GM19372 (cell line): ENCODE measurements around the gene PRDM15.

Source experiments
- ATAC-seq: cut with Tn5 transposase; IDR thresholded peaks from one replicate; pipeline ENCODE4 v1.9.1; 2021; ENCODE audit warnings: mild to moderate bottlenecking, low read depth, moderate library complexity; ENCODE audit not compliant: unreplicated experiment

The PRDM15 gene, protein sequence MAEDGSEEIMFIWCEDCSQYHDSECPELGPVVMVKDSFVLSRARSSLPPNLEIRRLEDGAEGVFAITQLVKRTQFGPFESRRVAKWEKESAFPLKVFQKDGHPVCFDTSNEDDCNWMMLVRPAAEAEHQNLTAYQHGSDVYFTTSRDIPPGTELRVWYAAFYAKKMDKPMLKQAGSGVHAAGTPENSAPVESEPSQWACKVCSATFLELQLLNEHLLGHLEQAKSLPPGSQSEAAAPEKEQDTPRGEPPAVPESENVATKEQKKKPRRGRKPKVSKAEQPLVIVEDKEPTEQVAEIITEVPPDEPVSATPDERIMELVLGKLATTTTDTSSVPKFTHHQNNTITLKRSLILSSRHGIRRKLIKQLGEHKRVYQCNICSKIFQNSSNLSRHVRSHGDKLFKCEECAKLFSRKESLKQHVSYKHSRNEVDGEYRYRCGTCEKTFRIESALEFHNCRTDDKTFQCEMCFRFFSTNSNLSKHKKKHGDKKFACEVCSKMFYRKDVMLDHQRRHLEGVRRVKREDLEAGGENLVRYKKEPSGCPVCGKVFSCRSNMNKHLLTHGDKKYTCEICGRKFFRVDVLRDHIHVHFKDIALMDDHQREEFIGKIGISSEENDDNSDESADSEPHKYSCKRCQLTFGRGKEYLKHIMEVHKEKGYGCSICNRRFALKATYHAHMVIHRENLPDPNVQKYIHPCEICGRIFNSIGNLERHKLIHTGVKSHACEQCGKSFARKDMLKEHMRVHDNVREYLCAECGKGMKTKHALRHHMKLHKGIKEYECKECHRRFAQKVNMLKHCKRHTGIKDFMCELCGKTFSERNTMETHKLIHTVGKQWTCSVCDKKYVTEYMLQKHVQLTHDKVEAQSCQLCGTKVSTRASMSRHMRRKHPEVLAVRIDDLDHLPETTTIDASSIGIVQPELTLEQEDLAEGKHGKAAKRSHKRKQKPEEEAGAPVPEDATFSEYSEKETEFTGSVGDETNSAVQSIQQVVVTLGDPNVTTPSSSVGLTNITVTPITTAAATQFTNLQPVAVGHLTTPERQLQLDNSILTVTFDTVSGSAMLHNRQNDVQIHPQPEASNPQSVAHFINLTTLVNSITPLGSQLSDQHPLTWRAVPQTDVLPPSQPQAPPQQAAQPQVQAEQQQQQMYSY

DNA sequence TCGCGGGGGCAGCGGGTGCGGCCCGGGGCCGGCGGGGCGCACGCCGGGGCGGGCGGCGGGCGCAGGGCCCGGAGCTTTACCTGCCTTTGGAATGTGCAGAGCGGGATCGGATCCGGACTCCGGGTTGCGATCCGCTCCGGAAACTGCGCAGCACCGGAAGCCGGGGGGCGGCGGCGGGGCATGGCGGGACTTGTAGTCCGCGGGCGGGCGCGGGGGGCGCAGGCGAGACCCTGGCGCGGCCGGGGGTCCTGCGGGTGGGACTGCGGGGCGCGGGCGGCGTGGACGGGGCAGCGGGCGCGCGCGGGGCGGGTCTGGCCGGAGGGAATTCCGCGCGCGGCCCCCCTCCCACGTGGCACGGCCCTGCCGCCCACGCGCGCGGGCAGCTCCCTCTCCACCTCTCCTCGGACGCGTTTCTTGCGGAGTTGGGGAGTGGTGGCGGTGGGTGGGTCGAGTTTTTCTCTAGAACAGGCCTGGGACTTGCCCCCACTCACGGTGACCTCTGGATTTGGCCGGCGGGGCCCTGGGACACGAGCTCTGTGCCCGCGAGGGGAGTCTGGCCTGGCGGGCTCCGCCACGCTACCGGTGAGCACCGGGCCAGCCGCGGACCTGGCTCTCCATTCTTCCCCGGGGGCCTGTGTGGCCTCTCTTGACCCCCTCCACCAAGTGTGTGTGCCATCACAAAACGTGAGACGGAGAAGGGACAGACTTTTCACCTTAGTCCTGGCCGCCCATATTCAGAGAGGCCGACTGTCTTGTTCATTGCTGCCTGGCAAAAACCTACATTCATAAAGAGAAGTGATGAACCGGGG lies at the start of gene PRDM15:
Gene PRDM15 (minus strand): TSS at position 155 of the 809 bp plus-strand sequence. CDS start 18,981 bp downstream, outside the sequence.
- peak; percentile 60 for ATAC-seq

- peak; percentile 54 for ATAC-seq
These were observed 49.6 kb upstream of the PRDM15 start for GRCh38 chr21:41928621-41929220.

- no peak for ATAC-seq
These were observed 48.7 kb upstream of the PRDM15 start for GRCh38 chr21:41927727-41928409.

DNA sequence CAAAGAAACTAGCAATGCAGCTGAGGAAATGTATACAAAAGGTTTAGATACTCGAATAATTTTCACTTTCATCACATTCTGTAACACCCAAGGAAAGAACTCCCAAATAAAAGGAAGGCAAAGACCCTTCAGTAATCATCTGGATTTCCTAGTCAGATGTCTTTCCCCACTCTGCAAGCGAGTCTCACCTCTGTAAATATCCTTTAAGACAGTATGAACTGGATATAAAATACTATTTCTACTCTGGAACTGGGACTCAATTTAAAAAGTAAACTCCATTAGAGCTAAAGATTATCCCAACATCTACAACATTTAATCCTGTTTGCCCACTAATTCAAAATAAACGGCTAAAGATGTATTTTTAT lies 47.6 kb upstream of the PRDM15 start:
- no peak for ATAC-seq

DNA sequence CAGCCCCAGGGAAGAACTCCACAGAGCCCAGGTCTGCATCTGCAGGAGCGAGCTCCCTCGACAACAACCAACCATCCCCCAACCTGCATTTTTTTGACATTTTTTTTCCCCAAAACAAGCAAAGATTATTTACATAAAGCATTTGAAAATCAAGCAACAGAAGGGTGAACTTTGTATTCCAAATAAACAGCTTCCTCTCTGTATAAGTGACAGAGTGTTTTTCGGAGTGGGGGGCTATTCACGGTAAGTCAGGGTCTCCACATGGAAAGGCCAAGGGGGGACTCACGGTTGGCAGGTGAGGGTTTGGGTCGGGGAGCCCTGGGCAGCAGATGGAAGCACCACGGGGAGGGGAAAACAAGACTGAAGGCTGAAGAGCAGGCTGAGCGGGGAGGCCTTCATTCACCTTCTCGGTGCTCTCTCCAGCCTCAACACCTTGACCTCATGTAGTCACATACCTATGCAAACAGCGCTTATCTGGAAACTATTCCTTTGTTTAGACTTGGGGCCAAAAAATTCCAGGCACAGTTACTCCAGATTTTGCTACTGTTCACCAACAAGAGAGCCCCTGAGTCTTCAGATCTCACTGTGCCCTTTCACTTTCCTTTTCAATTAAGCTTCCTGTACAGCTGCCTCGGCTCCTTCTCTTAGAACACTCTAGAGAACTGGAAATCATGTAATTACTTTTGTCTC lies 47.1 kb upstream of the PRDM15 start:
- no peak for ATAC-seq

GRCh38 chr21:41925767-41926116 lies 46.6 kb upstream of the PRDM15 start:
- no peak for ATAC-seq

DNA sequence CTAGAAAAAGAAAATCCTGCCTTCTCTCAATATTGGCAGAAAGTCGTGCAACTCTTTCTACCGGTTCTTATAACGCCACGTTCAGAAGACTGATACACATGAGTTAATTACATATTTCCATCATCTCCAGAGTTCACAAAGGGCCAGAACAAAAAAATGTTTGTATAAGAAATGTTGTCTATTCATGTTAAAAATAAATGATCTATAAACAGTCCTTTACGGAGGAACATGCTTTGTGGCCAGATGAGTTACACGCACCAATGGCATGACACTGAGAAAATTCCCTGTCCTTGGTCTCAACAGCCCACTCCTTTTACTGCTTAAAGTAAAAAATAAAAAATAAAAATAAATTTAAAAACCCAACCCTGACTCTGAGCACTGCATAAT lies 45.2 kb upstream of the PRDM15 start:
- no peak for ATAC-seq

GRCh38 chr21:41923631-41924367 lies 44.7 kb upstream of the PRDM15 start:
- no peak for ATAC-seq

DNA sequence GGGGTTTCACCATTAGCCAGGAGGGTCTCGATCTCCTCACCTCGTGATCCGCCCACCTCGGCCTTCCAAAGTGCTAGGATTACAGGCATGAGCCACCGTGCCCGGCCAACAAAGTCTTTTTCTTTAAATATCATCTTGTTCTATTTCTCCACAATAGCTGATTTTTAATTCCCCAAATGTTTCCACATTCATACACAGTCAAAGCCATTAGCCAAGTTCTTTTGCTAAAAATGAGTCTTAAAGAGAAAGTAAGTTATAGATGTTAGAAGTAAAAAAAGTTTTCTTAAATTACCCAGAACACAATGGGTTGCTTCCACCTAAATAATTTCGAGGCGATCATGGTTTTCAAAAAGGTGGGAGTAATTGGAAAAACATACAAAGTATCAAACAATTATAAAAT lies 44.0 kb upstream of the PRDM15 start:
- no peak for ATAC-seq

GRCh38 chr21:41921021-41921420 lies 41.9 kb upstream of the PRDM15 start:
- ATAC-seq, result no peak

- ATAC-seq, result no peak
These were observed 41.3 kb upstream of the PRDM15 start for GRCh38 chr21:41920476-41920875.

DNA sequence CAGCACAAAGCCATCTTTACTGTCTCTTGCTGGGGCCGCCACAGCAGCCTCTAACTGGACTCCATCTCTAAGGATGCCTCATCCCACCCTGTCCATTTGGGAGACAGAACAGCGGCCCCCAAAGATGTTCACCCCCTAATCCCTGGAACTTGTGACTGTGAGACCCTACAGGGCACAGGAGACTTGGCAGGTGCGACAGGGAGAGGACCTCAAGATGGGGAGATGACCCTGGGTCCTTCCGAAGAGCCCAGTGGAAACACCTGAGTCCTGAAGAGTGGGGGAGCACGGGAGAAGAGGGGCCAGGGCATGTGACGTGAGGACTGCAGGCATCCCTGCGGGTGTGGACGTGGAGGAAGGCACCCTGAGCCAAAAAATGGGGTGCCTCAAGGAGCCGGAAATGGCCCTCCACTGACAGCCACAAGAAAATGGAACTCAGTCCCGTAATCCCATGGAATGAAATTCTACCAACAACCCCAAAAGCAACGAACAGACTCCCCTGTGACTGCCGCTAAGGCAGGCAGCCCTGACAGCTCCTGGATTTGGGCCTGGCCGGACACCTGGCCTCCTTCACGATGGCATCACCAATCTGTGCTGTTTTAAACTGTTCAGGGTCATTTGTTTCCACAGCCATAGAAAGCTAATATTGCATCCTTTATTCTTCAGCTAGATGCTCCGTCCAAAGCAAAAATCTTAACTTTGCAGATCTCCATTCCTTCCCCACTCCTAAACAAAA lies 40.7 kb upstream of the PRDM15 start:
- no peak for ATAC-seq

DNA sequence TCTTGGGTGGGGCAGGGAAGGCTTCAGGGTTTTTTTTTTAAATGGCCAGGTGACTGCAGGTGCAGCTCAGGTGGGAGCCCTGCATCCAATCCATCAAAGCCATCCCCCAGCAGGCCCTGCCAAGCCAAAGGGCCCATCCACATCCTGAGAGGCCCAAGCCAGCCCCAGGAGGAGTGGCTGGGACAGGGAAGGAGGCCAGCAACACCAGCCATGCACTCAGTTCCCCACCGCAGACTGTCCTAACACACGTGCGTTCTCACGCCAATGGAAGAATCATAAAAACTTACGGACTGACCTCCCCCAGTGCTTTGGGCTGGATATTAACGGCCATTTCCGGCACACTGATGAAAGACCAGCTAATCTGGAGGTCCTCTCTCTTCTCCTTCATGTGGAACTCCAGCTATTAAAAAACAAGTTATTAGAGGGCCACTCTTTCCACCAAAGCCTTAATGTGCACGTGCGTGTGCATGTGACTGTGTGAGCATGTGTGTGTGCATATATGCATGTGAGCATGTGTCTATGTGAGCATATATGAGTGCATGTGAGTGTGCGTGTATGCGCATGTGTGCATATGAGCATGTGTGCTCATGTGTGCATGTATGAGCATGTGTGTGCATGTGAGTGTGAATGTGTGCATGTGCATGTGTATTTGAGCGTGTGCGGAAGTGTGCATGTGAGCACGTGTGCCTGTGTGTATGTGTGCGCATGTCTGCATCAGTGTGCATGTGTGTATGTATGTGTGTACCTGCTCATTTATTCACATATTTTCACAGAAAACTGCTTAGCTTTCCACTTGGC lies 39.6 kb upstream of the PRDM15 start:
- ATAC-seq, result no peak

- no peak for ATAC-seq
These were observed 38.4 kb upstream of the PRDM15 start for GRCh38 chr21:41917531-41917930.

DNA sequence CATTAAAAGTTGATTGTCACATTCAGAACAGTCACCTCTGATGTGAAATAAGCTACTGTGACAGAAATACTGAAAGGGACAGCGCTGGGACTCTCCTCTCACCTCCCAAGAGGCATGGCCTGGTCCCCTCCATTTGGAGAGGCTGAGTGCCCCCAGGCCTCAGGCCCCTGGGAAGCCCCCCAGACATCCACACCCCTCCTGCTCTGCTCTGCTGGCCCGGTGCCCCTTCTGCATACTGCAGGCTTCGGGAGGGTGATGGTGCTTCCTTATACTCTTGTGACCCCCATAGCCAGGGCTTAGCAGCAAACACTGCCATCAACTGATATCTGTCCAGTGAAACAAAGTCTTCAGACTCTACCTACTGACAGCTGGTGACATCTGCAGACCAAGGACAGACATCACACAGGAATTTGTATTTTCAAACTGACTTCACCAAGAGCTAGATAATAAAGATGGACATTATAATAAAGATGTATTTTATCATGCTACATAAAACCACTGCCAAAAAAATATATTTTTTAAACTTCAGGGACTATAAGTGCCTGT lies 37.8 kb upstream of the PRDM15 start:
- no peak for ATAC-seq

DNA sequence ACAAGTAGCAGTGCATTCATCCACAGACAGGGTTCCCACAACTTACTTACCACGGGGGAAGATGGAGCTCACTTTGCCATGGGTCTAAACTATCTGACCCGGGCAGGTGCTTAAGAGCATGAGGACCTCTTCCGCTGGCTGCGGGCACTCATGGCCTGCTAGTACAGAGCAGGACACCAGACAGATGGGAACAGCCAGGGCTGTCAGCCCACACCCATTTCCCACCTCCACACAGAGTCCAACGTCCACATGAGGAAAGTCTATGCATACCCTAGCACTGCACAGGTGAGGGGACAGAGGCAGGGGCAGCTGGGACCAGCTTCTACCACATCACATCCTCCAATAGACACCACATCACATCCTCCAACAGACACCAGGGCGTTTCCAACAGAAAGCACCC lies 35.8 kb upstream of the PRDM15 start:
- no peak for ATAC-seq
